Left renal pelvis (tissue), 4 donors: ENCODE results near the gene GTF3C2. TPM values are rescaled to one million over a fixed set of nuclear protein-coding genes. Genes with fewer than 3 reads are reported as not detected.
A peak's percentile ranks its signal among the peaks of the same experiment; 100 is the strongest.

Experiments used
- DNase-seq, 4 donors: peaks; one replicate each; pipeline ENCODE4 v3.0.0-alpha.2; 2013; ENCODE audit warnings: low read depth in 4 of 4, low spot score in 3 of 4
- polyA plus RNA-seq, 4 donors: library from polyadenylated mRNA; unstranded; fragments of 120-200 nt; gene quantifications; one replicate each; pipeline ENCODE4 v1.2.1, GENCODE V29; 2013; ENCODE audit not compliant: insufficient read length in 4 of 4

The GTF3C2 gene, protein sequence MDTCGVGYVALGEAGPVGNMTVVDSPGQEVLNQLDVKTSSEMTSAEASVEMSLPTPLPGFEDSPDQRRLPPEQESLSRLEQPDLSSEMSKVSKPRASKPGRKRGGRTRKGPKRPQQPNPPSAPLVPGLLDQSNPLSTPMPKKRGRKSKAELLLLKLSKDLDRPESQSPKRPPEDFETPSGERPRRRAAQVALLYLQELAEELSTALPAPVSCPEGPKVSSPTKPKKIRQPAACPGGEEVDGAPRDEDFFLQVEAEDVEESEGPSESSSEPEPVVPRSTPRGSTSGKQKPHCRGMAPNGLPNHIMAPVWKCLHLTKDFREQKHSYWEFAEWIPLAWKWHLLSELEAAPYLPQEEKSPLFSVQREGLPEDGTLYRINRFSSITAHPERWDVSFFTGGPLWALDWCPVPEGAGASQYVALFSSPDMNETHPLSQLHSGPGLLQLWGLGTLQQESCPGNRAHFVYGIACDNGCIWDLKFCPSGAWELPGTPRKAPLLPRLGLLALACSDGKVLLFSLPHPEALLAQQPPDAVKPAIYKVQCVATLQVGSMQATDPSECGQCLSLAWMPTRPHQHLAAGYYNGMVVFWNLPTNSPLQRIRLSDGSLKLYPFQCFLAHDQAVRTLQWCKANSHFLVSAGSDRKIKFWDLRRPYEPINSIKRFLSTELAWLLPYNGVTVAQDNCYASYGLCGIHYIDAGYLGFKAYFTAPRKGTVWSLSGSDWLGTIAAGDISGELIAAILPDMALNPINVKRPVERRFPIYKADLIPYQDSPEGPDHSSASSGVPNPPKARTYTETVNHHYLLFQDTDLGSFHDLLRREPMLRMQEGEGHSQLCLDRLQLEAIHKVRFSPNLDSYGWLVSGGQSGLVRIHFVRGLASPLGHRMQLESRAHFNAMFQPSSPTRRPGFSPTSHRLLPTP
- 10 to 100 TPM; 50.5 to 77.6 (median 70.3) TPM for polyA plus RNA-seq

DNA sequence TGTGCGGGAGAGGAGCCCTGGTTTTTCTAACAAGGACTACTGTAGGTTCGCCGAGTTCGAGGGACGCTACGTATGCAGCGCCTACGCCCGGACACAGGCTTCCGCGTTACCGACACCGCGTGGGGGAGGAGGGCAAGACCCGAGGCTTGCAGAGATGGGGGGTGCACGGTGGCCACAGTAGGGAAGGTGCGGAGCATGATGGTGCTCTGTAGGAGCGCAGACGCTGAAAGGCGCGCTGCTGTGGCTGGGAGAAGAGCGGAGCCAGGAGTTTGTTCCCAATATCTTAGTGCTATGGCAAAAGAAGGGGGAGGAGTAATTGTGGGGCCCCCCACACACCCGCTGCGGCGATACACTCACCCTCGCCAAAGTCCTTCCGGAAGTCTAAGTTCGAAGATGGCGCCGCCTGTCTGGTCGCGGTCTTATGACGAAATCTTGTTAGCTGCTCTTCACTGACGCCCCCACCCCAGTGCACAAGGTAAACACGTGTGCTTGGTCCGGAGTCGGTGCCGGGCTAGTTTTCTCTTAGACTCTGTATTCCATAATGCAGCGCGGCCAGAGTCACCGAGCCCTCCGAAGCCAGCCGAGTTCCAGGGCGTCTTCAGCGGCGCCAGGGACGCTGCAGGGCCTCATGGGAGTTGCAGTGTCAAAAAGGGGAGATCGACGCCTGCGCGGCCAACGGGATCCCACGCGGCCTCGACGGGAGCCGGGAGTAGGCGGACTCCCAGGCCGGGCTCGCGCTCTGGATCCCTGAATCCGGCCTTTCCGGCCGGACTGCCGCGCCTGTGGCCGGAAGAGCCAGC is at the start of gene GTF3C2:
GTF3C2 (minus strand) TSS at position 383 of the 800 bp plus-strand sequence. CDS start 13,210 bp downstream, outside the sequence.
- DNase-seq: peak; percentile 92 to 97 (median 95)

DNA sequence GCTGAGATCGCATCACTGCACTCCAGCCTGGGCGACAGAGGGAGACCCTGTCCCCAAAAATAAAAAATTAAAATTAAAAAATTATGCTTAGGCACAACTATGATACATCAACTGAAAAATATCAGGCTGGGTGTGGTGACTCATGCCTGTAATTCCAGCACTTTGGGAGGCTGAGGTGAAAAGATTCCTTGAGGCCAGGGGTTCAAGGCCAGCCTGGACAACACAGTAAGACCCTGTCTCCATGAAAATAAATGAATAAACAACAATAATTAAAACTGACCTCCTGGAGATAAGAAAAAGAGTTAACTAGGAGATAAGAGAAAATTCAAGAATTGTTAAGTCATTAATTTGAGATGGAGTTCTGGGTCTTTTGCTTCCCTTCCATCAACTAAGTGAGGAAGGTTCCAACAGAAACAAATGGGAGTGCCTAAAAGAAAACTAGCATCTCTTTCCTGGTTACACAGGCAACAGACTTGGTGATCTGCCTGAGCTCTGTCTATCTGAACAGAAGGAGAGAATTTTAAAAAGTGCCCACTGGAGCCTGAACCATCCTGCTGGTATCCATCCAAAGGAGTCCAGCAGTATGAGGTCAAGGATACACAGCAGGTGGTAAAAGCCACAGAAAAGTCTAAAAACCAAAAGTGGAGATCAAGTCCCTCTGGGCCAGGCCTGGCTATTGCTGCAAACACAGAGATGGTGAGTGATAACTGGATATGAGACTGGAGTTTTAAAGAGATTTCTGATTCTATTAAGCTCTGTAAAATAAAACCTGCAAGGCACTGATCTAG is 44.0 kb upstream of the GTF3C2 start:
- no peak for DNase-seq

DNA sequence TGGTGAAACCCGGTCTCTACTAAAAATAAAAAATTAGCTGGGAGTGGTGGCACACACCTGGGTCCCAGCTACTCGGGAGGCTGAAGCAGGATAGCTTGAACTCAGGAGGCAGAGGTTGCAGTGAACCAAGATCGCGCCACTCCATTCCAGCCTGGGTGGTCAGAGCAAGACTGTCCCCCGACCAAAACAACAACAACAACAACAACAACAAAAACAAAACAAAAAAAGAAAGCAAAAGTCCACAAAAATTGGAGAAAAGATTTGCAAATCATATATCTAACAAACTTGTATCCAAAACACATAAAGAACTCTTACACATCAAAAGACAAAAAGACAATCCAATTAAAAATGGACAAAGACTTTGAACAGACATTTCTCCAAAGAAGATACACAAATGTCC is 42.4 kb upstream of the GTF3C2 start:
- no peak for DNase-seq

DNA sequence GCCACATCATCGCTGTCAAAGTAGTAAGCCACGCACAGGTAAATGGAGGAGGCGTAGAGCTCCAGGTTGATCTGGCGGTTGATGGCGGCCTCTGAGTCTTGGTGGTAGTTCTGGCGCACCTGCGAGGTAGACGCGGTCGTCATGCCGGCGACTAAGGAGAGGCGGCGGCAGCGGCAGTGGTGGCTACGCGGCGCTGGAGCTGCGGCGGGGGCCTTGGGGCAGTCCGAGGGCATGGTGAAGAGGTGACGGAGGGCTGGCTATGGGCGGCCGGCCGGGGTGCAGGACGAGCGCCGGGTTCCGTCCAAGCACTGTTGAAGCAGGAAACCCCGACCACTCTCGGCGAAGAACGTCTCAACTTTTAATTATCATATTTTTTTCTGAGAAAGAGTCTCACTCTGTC is 36.7 kb upstream of the GTF3C2 start:
- no peak for DNase-seq

DNA sequence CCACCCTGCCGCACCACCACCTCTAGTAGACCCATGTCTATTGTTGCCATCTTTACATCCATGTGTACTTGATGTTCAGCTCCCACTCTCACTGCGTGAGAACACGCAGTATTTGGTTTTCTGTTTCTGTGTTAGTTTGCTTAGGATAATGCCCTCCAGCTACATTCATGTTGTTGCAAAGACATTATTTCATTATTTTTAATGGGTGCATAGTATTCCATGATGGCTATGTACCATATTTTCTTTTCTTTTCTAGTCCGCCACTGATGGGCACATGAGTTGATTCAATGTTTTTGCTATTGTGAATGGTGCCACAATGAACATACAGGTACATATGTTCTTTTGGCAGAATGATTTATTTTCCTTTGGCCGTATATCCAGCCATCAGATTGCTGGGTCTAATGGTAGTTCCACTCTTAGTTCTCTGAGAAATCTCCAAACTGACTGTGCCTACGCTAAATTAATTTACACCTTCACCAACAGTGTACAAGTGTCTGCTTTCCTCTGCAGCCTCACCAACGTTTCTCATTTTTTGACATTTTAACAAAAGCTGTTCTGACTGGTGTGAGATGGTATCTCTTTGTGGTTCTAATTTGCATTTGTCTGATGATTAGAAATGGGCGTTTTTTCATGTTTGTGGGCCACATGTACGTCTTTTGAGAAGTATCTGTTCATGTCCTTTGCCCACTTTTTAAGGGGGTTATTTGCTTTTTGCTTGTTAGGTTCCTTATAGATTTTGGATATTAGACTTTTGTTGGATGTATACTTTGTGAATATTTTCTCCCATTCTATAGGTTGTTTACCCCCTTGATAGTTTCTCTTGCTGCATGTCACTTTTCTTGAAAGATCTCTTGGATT is 34.5 kb upstream of the GTF3C2 start:
- DNase-seq: no peak

DNA sequence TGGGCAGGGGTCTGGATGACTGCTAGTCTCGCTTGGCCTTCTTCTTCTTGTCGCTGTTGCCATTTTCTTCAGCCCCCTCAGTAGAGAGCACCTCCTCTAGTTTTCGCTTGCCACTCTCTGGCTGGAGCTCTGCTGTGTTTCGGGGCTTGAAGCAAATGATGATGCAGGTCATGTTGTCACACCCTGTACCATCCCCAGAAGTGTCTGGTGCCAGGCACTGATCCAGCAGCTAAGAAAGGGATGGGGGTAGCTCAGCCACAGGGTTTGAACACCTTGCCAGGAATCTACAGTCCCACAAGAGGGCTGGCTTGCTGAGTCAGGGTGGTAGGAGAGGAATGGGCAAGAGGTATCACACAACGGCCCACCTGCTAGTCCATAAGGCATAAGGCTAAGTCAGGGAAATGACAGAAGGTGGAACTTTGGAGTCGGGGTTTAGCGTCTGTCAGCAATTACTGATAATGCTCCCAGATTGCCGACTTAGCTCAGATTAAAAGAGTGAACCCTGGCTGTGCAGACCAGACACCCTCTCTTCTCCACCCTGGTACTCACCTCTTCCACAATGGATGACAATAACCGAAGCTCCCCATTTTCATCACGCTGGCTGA is 25.1 kb upstream of the GTF3C2 start:
- DNase-seq: no peak

DNA sequence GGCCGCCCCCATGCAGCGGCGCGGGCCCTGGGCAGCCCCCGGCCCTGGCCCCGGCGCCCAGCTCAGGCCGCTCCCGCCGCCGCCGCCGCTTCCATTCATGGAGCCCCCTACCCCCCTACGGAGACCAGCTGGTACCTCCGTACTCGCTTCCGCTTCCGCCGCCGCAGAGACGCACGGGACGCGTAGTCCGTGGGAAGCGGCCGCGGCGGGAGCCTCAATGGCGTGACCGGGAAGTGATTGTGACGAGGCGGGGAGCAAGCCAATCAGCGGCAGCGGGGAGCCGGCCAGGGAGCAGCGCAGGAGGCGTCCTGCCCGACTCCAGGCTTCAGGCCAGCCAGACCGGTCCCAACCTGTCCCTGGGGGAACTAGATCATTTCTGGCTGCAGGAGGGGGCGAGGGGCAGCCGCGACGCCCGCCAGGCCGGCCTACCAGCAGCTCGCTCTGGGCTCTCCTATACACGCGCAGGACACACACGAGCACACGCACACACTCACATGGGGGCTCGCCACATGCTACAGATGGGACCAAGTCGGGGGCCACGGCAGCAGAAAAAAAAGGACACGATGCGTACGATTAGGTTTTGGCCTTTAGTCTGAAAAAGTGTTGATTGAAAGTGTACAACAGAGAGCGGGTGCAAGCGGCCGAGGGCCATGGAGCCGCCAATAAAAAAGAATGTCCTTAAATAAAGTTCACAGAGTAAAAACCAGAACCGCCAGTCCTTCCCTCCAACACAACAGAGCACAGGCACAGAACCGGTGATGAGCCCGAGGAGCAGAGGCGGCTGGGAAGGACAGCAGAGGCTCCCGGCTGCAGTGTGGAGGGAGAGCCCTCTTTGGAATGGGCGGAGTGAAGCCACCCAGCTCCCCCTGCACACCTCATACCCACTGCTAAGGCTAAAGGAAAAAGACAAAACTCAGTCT is 24.3 kb upstream of the GTF3C2 start, which contains the start of gene ZNF513:
ZNF513 (minus strand) TSS at position 109 of the 920 bp plus-strand sequence. CDS start 208 bp downstream, outside the sequence.
- peak; percentile 80 to 93 (median 88) for DNase-seq

DNA sequence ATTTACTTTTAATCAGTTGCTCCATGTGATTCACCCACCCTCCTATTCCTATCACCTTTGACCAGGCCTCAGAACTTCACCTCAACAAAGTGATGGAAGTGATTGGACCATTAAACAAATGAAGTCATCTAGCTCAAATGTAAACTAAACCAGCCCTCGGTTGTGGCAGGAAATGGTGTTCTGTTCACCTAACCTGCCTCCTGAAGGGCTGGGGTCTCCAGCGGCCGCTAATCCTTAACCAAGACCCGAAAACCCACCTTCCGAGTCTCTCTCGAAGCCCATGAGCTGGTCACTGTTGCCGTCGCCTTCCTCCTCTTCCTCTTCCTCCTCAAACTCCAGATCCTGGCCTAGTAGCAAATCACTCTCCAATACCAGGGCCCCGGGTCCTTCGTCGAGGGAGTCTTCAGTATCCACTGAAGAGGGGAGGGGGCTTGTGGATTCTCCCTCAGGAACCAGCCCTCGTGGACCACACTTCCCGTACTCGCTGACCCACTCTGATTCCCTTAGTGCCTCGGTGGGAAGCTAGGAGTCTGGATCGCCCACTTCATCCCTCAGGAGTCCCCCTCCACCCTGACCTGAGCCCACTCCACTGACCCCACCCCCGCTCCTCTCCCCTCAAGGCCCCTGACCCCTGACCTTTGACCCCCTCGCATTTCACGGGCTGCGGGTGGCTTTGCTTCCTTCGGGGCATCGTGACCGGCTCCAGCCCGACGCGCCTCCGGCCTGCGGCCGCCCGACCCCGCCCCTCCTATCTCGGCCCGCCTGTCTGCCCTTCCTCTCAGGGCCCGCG is 23.5 kb upstream of the GTF3C2 start:
- peak in 1 of 4 donors; percentile 46 for DNase-seq

DNA sequence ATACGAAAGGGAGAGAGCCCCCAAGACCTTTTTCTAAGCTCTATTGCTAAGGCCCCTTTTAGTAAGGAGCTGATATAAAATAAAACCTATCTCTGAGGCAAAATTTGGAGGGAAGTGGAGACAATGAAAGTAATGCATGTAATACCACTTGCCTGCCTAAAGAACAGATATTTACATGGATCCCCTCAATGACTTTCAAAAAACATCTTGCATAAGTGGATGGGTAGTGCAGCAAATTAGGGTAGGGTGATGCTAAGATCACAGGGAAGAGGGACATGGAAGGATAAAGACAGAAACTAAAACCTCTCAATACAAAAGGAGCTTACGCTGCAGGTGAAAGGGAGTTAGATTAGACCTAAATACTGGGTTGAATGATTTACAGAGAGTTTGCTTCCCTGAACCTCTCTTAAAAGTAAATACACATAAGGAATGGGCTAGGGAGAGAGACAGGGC is 22.8 kb upstream of the GTF3C2 start:
- DNase-seq: no peak

DNA sequence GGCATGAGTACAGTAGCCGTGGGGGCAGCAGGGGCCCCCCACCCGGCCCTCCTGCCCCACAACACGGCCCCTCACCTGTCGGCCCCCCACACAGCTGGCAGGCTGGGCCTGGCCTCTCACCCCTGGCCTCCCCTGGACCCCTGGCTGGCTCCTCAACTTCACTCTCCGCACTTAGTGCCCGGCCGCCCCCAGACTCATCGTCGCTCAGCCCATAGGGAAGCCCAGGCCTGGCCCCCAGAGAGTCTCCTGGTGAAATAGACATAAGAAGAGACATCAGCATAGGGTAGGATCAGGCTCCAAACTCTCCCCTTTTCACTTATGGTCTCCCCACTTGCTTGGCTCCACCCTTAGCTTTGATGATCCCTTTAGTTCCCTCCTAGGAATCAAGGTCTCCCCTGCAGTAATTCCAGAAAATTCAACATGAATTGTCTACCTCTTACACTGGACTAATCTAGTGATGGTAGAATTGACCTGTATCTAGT is 22.3 kb upstream of the GTF3C2 start:
- no peak for DNase-seq

DNA sequence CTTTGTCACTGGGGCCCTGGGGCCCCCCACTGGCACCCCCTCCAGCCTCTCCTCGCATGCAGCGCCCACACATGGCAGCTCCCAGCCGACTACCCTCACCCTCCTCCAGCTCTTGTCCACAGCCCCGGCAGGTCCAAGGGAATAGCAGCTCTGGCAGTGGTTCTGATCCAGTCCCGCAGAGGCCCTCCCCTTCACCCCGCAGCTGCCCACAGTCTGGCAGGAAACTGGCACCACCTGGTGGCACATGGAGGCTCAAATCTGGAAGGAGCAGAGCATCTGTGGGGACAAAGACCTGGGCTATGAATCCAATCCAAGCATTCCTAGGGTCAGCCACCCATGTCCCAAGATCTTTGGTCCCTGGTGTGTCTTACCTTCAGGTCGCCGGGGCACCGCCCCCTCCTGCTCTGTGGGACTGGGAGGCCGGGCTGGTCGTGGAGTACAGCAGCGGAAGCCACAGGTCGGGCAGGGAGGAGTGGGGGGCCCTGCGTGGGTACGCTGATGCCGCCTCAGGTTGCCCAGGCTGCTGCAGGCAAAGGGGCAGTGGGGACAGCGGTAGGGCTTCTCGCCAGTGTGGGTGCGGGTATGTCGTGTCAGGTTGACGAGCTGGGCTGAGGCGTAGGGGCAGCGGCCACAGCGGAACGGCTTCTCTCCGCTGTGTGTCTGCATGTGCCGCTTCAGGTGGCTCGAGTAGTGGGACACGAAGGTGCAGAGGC is 21.7 kb upstream of the GTF3C2 start:
- no peak for DNase-seq

DNA sequence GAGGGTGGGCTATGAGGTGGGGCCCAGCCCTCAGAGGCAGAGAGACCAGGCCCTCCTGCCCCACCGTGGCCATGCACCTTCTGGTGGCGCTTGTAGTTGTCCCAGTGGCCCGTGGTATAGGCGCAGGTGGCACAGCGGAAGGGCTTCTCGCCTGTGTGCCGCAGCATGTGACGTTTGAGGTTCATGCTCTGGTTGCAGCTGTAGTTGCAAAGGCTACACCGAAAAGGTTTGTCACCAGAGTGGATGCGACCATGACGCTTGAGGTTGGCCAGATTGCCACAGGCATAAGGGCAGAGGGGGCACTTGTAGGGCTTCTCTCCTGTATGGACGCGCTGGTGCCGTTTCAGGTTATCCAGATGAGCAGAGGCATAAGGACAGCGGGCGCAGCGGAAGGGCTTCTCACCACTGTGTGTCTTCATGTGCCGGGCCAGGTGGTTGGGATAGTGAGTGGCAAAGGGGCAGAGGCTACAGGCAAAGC is 21.1 kb upstream of the GTF3C2 start:
- DNase-seq: no peak

DNA sequence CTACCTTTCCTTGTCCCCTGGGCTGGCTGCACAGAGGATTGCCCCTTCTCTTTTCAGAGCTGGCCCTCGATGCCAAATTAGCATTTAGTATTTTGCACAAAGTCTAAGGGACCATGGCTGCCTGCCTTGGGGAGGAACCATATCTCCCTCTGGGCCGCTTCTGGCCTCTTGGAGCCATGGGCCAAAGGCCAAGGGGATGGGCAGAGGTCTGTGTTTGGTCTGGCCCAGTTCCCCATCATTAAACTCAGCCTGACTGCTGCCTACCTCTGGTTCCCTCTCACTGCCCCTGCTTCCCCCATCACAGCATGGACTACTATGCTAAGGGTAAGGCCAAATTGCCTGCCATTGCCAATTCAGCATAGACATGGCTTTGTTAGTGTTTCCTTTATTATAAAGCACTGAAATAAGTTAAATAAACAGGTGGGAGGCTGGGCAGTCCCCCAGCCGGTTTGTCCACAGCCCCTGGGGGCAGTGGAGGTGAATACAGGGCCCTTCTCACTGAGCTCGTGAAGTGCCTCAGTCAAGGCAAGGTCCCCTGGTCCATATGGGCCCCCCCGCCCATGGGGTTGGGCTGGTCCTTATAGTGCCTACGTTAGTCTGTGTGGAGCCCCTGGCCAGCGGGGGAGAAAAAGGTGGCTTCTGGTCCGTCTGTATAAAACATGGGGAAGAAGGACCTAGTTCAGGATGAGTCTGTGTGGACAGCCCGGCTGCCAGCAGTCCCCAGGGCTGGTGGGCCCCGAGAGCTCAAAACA is 20.5 kb upstream of the GTF3C2 start:
- no peak for DNase-seq

DNA sequence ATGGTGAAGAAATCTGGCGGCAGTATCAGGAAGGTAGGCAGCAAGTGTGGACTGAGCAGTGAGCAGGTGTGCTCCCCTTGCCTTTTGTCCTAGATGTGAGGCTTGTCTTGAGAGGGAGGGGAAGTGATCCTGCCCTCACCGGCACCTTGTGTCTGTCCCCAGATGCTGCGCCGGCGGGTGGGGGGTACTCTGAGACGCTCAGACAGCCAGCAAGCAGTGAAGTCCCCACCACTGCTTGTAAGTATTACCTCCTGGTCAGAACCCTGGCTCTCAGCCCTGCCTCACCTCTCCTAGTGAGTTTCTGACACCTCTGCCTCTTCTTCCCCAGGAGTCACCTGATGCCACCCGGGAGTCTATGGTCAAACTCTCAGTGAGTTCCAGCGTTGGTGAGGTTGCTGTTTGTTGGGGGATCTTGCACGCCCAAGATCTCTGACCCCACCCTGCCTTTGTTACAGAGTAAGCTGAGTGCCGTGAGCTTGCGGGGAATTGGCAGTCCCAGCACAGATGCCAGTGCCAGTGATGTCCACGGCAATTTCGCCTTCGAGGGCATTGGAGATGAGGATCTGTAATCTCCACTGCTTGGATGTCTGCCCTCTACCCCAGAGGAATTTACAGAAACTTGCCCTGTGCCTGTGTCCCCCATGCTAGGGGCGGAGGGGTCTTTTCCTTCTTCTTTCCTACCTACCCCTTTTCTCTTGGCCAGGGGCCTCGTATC is 19.7 kb upstream of the GTF3C2 start:
- no peak for DNase-seq
